Endometrium (tissue), 2 donors: ENCODE data around the gene CABLES1.

Source experiments
- FAIRE-seq: peaks from 2 replicates; lab custom pipeline; 2012; peaks lifted over from hg19 to GRCh38; lab: Jason Lieb, UNC
- donor health status: control.
- donor health status: control.

CABLES1 gene

GRCh38 chr18:23194155-23194996 is 59.1 kb downstream of the CABLES1 start:
- FAIRE-seq: peak; percentile 82

- no peak for FAIRE-seq
These were observed 60.0 kb downstream of the CABLES1 start for GRCh38 chr18:23194997-23195957.

GRCh38 chr18:23196119-23197007 is 61.1 kb downstream of the CABLES1 start:
- FAIRE-seq: no peak

GRCh38 chr18:23198217-23198845 is 63.0 kb downstream of the CABLES1 start:
- no peak for FAIRE-seq

- FAIRE-seq: no peak
These were observed 65.5 kb downstream of the CABLES1 start for GRCh38 chr18:23200756-23201155.

GRCh38 chr18:23201741-23202140 is 66.5 kb downstream of the CABLES1 start:
- no peak for FAIRE-seq

GRCh38 chr18:23203891-23204432 is 68.7 kb downstream of the CABLES1 start:
- FAIRE-seq: no peak

GRCh38 chr18:23204589-23205235 is 69.4 kb downstream of the CABLES1 start:
- FAIRE-seq: no peak

GRCh38 chr18:23205980-23206379 is 70.7 kb downstream of the CABLES1 start:
- FAIRE-seq: no peak

GRCh38 chr18:23207191-23207955 is 72.1 kb downstream of the CABLES1 start:
- FAIRE-seq: no peak

- FAIRE-seq: no peak
These were observed 72.7 kb downstream of the CABLES1 start for GRCh38 chr18:23207994-23208393.

GRCh38 chr18:23208600-23208999 is 73.3 kb downstream of the CABLES1 start:
- FAIRE-seq: no peak

GRCh38 chr18:23209031-23209430 is 73.7 kb downstream of the CABLES1 start:
- no peak for FAIRE-seq

GRCh38 chr18:23209796-23210195 is 74.5 kb downstream of the CABLES1 start:
- FAIRE-seq: no peak

- FAIRE-seq: no peak
These were observed 75.2 kb downstream of the CABLES1 start for GRCh38 chr18:23210526-23210925.

- FAIRE-seq: no peak
These were observed 75.9 kb downstream of the CABLES1 start for GRCh38 chr18:23211146-23211545.

- no peak for FAIRE-seq
These were observed 76.9 kb downstream of the CABLES1 start for GRCh38 chr18:23212161-23212560.

- FAIRE-seq: no peak
These were observed 77.9 kb downstream of the CABLES1 start for GRCh38 chr18:23213200-23213599.

GRCh38 chr18:23217781-23218180 is 82.5 kb downstream of the CABLES1 start:
- FAIRE-seq: no peak

GRCh38 chr18:23220355-23220754 is 85.1 kb downstream of the CABLES1 start:
- FAIRE-seq: no peak
